Suppressor macrophage (primary cell): ENCODE measurements around the gene GCK.

Source experiments
- DNase-seq, 4 experiments: peaks; one replicate each; pipeline ENCODE4 v3.0.0-alpha.2; 2020 to 2022

The GCK gene

GRCh38 chr7:44154703-44155102 is 34.5 kb downstream of the GCK start:
- DNase-seq: no peak

- no peak for DNase-seq
These were observed 35.3 kb downstream of the GCK start for GRCh38 chr7:44153948-44154335.

DNA sequence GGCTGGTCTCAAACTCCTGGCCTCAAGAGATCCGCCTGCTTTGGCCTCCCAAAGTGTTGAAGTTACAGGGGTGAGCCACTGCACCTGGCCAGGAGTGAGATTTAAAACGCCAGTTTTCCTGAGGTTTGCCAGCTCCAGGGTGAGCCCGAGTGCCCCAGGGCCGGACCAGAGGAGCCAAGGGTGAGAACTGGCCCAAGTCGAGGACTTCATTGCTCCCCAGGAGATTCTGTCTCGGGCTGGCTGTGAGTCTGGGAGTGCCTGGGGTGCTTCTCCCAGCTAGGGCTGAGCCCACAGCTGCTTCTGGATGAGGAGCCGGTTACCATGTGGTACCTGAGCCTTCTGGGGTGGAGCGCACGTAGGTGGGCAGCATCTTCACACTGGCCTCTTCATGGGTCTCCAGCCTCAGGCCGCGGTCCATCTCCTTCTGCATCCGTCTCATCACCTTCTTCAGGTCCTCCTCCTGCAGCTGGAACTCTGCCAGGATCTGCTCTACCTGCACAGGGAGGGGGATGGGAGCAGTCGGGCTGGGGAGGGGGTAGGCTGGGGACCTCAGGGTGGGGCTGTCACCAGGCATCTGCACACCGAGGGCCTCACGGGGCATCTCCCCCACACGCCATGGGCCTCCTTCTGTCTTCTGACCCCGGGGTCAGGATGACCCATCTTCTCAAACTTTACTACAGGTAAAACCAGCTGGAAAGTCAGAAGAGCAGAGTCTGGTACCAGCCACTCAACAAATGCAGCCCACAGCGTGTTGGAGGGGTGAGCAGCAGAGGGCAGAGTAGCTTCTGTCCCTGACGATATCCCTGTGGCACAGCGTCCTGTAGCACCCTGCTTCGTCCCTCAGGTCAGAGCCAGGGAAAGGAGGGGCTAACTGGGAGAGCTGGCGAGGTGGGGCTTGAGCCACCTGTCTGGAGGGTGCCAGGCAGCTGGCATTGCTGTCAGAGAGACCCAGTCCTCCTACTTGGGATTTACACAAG is 36.0 kb downstream of the GCK start:
- DNase-seq: no peak

DNA sequence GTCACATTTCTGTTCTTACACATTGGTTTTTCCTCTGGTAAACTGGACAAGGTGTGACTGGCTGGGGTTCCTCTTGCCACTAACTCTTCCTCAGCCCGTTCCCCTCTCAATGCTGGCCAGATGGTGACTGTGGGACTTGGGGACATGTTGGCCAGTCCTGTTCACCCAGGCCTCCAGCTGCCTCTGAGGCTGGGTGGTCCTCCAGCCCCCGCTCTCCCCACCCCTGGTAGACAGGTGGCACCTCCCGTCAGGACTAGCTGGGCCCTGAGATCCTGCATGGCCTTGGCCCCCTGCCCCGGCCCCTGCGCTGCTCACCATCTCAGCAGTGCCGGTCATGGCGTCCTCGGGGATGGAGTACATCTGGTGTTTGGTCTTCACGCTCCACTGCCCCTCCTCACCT is 37.3 kb downstream of the GCK start:
- no peak for DNase-seq

- DNase-seq: no peak
These were observed 38.0 kb downstream of the GCK start for GRCh38 chr7:44150966-44151941.

DNA sequence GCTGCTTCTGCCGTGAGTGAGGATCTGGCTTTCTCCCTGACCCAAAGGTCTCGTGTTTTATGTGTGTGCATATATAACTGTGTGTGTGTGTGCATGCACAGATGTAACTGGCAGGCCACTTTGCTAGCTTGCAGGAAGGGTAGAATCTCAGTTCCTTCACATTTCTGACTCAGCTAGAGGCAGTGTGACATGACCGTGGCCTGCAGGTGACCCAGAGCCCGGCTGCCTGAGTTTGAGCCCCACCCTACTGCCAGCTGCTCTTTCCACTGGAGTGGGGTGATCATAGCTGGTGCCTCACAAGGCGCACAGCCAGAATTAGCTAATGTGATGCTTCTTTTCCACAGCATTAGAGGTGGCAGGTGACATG is 38.8 kb downstream of the GCK start:
- no peak for DNase-seq

GRCh38 chr7:44149571-44150465 is 39.4 kb downstream of the GCK start:
- DNase-seq: no peak

DNA sequence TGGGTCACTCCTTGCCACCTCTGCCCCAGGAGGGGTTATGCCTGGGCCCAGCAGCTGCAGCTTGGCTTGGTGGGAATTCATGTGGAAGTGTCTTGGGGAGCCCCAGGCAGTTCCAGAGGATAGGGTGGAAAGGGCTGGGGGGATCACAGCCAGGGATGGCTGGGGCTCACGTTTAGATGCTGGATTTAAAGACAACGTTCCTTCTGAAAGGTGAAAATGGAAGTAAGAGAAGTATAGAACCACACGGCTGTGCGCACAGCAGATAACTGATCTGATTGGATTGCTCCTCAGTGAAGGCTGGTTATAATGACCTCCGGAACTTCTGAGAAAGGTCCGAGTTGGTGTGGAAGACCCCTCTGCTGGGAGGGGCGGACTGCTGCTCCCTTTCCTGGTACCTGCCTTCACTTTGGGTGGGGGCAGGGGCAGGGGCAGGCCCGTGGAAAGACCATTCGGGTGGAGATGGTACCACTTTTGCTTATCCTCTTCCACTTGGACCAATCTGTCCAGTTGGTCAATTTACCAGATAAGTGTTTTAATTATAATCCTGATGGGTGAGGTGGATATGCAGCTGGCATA is 40.2 kb downstream of the GCK start:
- DNase-seq: no peak

DNA sequence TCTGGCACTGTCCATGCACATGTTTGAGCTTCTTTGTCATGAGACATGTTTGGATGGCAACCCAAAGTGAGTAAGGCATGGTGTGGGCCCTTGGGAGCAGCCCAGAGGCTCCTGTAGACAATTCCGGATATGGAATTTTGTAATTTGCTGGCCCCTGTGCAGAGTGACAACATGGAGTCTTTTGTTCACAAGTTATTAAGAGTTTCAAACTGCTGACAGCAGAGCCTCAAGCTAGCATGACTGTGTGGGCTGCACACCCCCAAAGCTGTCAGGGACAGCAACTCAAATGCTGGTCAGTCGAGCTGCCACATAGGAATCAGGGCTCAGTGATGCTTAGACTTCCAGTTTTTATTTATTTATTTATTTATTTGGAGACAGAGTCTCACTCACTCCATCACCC is 41.1 kb downstream of the GCK start:
- no peak for DNase-seq

- no peak for DNase-seq
These were observed 41.9 kb downstream of the GCK start for GRCh38 chr7:44147026-44147991.

DNA sequence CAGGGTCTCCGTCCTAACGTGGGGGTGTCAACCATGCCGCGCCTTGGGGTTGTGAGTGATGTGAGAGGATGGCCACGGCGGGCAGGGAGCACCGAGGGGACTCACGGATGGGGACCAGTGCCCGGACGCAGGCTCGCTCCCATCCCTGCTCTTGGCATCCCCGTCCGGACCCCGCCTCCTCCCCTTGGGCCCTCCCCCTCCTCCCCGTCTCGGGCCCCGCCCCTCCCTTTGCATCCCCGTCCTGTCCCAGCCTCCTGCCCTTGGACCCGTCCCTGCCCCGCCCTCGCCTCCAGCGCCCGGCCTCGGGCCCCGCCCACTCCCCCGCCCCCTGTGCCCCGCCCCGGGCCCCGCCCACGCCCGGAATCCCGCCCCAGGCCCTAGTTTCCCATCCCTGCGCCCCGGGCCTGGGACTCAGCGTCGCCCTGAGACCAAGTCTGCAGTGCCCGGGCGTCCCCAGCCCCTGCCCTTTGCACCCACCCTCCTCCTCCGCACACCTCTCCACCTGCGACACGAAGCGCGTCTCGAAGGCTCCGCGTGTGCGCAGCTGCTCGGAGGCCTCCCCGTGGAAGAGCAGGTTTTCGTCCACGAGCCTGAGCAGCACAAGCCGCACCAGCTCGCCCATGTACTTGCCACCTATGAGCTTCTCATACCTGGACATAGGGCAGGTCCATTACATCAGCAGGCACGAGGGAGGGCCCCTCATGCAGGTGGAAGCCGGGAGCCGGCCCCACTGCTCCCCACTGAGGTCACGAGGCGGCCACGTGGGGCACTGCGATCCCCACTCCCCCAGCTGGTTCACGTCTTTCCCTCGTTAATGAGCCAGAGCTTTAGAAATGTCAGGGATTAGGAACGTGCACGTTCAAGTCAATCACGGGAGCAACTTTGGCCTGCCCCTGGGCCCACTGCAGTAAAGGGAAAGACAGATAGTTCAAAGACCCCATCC is 43.0 kb downstream of the GCK start:
- peak; percentile 3 to 65 (median 37) for DNase-seq

DNA sequence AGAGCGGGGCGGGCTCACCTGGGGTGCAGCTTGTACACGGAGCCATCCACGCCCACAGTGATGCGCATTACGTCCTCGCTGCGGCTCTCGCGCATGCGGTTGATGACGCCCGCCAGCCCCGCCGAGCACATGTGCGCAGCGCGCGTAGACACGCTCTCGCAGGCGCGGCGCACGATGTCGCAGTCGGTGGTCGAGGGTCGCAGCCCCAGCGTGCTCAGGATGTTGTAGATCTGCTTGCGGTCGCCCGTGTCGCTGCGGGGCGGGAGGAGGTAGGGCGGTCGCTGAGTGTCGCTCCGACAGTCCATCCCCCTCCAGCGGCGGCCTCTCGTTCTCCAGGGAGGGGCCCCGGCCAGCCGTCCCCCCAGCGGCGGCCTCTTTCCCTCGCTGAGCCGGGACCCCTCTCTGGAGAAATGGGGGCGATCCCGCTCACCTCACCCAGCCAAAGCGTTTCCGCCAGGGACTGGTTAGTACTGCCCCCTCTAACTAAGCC is 43.7 kb downstream of the GCK start:
- DNase-seq: peak in 1 of 4 experiments; percentile 13

DNA sequence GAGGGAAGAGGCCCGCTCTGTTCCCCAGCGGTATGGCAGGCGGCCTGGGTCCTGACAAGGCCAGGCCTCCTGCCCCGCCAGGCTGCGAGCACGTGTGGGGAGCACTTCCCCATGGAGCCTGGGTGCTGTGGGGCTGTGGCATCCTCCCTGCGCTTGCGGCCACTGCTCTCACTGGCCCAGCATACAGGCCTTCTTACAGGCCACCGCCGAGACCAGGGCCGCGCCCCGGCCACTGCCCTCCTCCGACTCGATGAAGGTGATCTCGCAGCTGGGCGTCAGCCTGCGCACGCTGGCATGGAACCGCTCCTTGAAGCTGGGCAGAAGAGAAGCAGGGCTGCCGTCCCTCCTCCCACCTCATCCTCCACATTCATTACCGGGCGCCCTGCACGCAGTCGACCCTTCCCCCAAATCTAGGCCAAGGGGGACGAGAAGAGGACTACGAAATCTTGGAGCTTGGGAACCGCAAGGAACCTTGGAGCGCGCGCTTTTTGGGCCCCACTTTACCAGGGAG is 44.2 kb downstream of the GCK start:
- no peak for DNase-seq

DNA sequence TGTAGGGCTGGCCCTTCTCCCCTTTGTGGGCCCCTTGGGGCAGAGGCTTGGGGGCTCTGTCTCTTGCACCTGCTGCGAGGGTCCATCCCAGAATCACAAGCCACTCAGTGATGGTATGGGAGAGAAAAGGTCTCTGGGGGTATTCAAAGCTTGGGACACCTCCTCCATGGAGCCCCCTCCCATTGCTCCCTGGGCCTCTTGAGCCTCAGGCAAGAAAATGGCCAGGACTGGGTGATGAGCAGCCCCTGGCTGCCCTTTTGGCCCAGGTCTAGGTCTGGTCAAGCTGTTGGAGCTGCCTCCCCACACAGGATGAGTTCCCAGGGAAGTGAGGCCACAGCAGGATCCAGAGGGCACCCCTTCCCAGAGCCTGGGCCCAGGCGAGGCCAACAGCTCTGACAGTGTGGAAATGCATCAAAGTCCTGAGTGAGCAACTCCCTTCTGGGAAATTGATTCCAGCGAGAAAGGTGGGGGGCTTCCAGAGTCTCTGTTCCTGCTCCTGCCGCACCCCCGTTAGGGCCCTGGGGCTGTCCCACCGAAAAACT is 44.7 kb downstream of the GCK start:
- no peak for DNase-seq

- DNase-seq: no peak
These were observed 45.5 kb downstream of the GCK start for GRCh38 chr7:44143646-44144250.

DNA sequence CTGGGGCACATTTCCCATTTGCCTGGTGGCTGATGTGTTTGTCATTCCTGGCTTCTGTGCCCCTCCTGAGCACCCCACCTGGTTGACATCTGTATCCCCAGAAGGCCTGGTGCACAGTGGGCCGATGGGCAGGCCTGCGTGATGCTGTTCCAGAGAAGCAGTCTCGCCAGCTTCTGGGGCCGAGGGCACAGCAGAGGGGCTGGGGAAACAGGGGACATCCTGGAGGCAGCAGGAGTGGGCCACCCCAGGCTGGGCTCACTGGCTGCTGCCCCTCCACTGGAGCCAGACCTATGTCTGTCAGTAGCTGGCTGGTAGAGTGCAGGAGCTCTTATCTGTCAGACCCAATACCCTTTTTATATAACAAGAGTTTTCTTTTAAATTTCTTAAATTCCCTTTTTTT is 47.2 kb downstream of the GCK start:
- DNase-seq: no peak

DNA sequence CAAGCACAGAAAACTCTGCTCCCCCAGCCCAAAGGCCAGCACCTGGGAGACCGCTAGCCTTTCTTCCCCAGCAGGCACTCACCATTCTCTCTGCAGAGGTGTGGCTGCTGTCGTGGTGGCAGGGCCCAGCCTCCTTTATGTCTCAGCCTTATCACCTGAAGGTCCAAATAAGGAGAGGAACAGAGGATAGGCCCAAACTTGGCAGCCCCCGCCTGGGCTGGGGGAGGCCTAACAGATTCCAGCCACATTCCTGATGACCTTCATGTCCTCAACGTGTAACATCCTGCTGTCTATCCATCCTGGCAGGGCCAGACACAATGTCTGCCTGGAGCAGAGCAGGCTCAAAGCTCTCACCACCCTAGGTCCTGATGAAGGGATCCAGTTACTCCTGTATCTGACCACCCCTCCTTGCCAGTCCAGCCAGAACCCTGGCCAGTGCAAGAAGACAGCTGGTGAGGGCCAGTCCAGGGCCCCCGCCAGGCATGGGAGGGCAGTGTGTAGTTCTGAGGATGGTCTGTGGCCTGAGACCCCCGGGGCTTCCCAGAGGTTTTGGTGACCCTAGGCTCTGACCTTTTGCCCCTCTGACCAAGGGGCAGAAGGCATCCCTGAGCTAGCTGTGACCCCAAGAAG is 47.9 kb downstream of the GCK start, which contains the start of gene MYL7:
MYL7 (minus strand) TSS at position 112 of the 630 bp plus-strand sequence; CDS start at position 85, 27 bp downstream.
- no peak for DNase-seq

- no peak for DNase-seq
These were observed 48.9 kb downstream of the GCK start for GRCh38 chr7:44140341-44140740.
